HCT116 (cell line): ENCODE measurements around the gene PAX7. TPM values are rescaled to one million over a fixed set of nuclear protein-coding genes. Genes with fewer than 3 reads are reported as not detected.

Experiments used
- ATAC-seq: fragments of 200-7000 bp; cut with Tn5 transposase; 2 replicates; pipeline ENCODE4 v1.9.1; 2020; ENCODE audit warnings: mild to moderate bottlenecking, moderate library complexity
- BruUV-seq: library from RNA; stranded (reverse); fragments of 400-500 nt; replicated peaks from 2 replicates; lab custom pipeline; 2021; lab: Mats Ljungman, UMichigan
- CTCF ChIA-PET: fragments of 300-600 bp; sonication (Branson Sonifier 250); formaldehyde crosslinking; loops from one replicate; lab custom pipeline; 2021; ENCODE audit warnings: antibody characterized with exemption; lab: Charles Lee
- POLR2A ChIA-PET: fragments of 300-600, 350-600 bp; sonication (Branson Sonifier 250); formaldehyde crosslinking; loops from one replicate; lab custom pipeline; 2021; ENCODE audit warnings: antibody characterized with exemption; lab: Charles Lee
- RAD21 ChIA-PET, 2 experiments: fragments of 300-600 bp; sonication (Branson Sonifier 250); formaldehyde crosslinking; loops; one replicate each; lab custom pipeline; 2023; ENCODE audit warnings: low total read pairs in 2 of 2; ENCODE audit not compliant: uncharacterized antibody in 2 of 2, unreplicated experiment in 2 of 2, low non-redundant PET in 1 of 2; lab: Charles Lee
- DNase-seq: peaks from one replicate; pipeline ENCODE4 v3.0.0-alpha.2; 2010; ENCODE audit warnings: low read depth, low spot score
- H2AFZ ChIP-seq: fragments of 200-600 bp; shearing (Covaris generic), sonication (generic); 2 replicates; pipeline ENCODE4 v1.6.1; 2017; ENCODE audit warnings: low read depth, mixed run types, mixed read lengths, antibody characterized with exemption, low read length; ENCODE audit not compliant: poor library complexity, severe bottlenecking
- H3K27ac ChIP-seq: 2 replicates; pipeline ENCODE4 v1.5.1; 2012; ENCODE audit warnings: low read depth, low read length
- H3K27me3 ChIP-seq: fragments of 200-600 bp; sonication (generic); 2 replicates; pipeline ENCODE4 v1.6.1; 2016; ENCODE audit warnings: mixed run types, low read length, mixed read lengths; ENCODE audit not compliant: insufficient read depth
- H3K36me3 ChIP-seq, 2 experiments: fragments of 200-500 bp in 1 of 2; fragments of 200-600 bp in 1 of 2; sonication (Bioruptor generic) in 1 of 2; sonication (generic) in 1 of 2; 2 replicates each; pipeline versions ENCODE4 v1.5.1 to v1.6.1; 2014 to 2016; ENCODE audit warnings: low read length in 2 of 2, inconsistent platforms in 1 of 2, mixed read lengths in 1 of 2, mixed run types in 1 of 2; ENCODE audit not compliant: insufficient read depth in 2 of 2, control insufficient read depth in 1 of 2
- H3K4me1 ChIP-seq, 2 experiments: fragments of 200-600 bp in 1 of 2; sonication (generic) in 1 of 2; 2 replicates each; pipeline versions ENCODE4 v1.5.1 to v1.6.1; 2012 to 2017; ENCODE audit warnings: low read length in 2 of 2, inconsistent platforms in 1 of 2, mild to moderate bottlenecking in 1 of 2, mixed read lengths in 1 of 2, mixed run types in 1 of 2, moderate library complexity in 1 of 2; ENCODE audit not compliant: insufficient read depth in 2 of 2, control insufficient read depth in 1 of 2
- H3K4me2 ChIP-seq: fragments of 200-600 bp; sonication (generic); 2 replicates; pipeline ENCODE4 v1.6.1; 2017; ENCODE audit warnings: mixed run types, low read length, mixed read lengths
- H3K4me3 ChIP-seq, 2 experiments: fragments of 200-600 bp in 1 of 2; sonication (generic) in 1 of 2; replicated peaks in 1 of 2; 2 replicates each; pipeline ENCODE4 v1.5.1; 2011 to 2016; ENCODE audit warnings: low read length in 2 of 2, control low read depth in 1 of 2, low read depth in 1 of 2, mild to moderate bottlenecking in 1 of 2, mixed read lengths in 1 of 2, mixed run types in 1 of 2
- H3K79me2 ChIP-seq: fragments of 200-600 bp; sonication (generic); 2 replicates; pipeline ENCODE4 v1.6.1; 2017; ENCODE audit warnings: mild to moderate bottlenecking, mixed run types, low read length, moderate library complexity, mixed read lengths; ENCODE audit not compliant: insufficient read depth
- H3K9ac ChIP-seq: fragments of 200-600 bp; sonication (generic); 2 replicates; pipeline ENCODE4 v1.6.1; 2016; ENCODE audit warnings: low read length, mixed read lengths
- H3K9me2 ChIP-seq: fragments of 200-600 bp; sonication (generic), shearing (Covaris generic); 2 replicates; pipeline ENCODE4 v1.6.1; 2017; ENCODE audit warnings: mixed run types, mild to moderate bottlenecking, moderate library complexity; ENCODE audit not compliant: insufficient read depth
- H3K9me3 ChIP-seq, 2 experiments: fragments of 200-500 bp in 1 of 2; fragments of 200-600 bp in 1 of 2; sonication (Bioruptor generic) in 1 of 2; sonication (generic) in 1 of 2; 2 replicates each; pipeline ENCODE4 v1.6.1; 2014 to 2017; ENCODE audit warnings: low read length in 2 of 2, mixed read lengths in 2 of 2, inconsistent platforms in 1 of 2, low read depth in 1 of 2, mild to moderate bottlenecking in 1 of 2, mixed run types in 1 of 2, moderate library complexity in 1 of 2; ENCODE audit not compliant: control insufficient read depth in 1 of 2, insufficient read depth in 1 of 2
- H4K20me1 ChIP-seq: fragments of 200-600 bp; sonication (generic), shearing (Covaris generic); 2 replicates; pipeline ENCODE4 v1.6.1; 2017; ENCODE audit warnings: mixed run types, mild to moderate bottlenecking, moderate library complexity; ENCODE audit not compliant: insufficient read depth
- CBX3 ChIP-seq: IDR thresholded peaks from 2 replicates; pipeline ENCODE4 v1.6.1; 2012; ENCODE audit warnings: low read depth
- EGR1 ChIP-seq: IDR thresholded peaks from 2 replicates; pipeline ENCODE4 v1.6.1; 2012; ENCODE audit warnings: low read depth
- ELF1 ChIP-seq: IDR thresholded peaks from 2 replicates; pipeline ENCODE4 v1.6.1; 2012; ENCODE audit warnings: low read depth, borderline replicate concordance
- EZH2 ChIP-seq: fragments of 200-600 bp; sonication (generic); IDR thresholded peaks from 2 replicates; pipeline ENCODE4 v1.6.1; 2017; ENCODE audit warnings: antibody characterized with exemption, mixed run types
- EZH2phosphoT487 ChIP-seq: fragments of 200-600 bp; IDR thresholded peaks from 2 replicates; pipeline ENCODE4 v1.6.1; 2018; ENCODE audit warnings: antibody characterized with exemption, borderline replicate concordance
- JUND ChIP-seq: IDR thresholded peaks from 2 replicates; pipeline ENCODE4 v1.6.1; 2012
- POLR2AphosphoS5 ChIP-seq: IDR thresholded peaks from 2 replicates; pipeline ENCODE4 v1.6.1; 2011; ENCODE audit warnings: mild to moderate bottlenecking, low read depth, low read length, moderate library complexity
- RAD21 ChIP-seq: IDR thresholded peaks from 2 replicates; pipeline ENCODE4 v1.6.1; 2012; ENCODE audit warnings: low read depth, mild to moderate bottlenecking
- SIN3A ChIP-seq: IDR thresholded peaks from 2 replicates; pipeline ENCODE4 v1.6.1; 2012; ENCODE audit warnings: low read depth
- SRF ChIP-seq: IDR thresholded peaks from 2 replicates; pipeline ENCODE4 v1.6.1; 2012; ENCODE audit warnings: low read depth
- TCF7L2 ChIP-seq: IDR thresholded peaks from 2 replicates; pipeline ENCODE4 v1.7.0; 2011; ENCODE audit warnings: borderline replicate concordance, inconsistent platforms; ENCODE audit not compliant: insufficient read depth, insufficient read length; ENCODE audit errors: extremely low read depth
- intact Hi-C: fragments of 100-400 bp; cut with micrococcal nuclease; formaldehyde crosslinking; loops from 2 replicates; pipeline ENCODE4 v1.10.0; 2022
- total RNA-seq: library from RNA; stranded (reverse); gene quantifications from one replicate; pipeline ENCODE4 v1.2.1, GENCODE V29; 2021; ENCODE audit not compliant: unreplicated experiment
- TF ChIP-seq, protein P1 (sequence below), 3 experiments: fragments of 200-600 bp in 1 of 3; sonication (generic) in 1 of 3; IDR thresholded peaks in 2 of 3; conservative IDR thresholded peaks in 1 of 3; 2 replicates each; pipeline ENCODE4 v1.5.1; 2012 to 2017; ENCODE audit warnings: low read depth in 2 of 3, low read length in 2 of 3, antibody characterized with exemption in 1 of 3, borderline replicate concordance in 1 of 3, control low read depth in 1 of 3, mild to moderate bottlenecking in 1 of 3, mixed read lengths in 1 of 3, mixed run types in 1 of 3, moderate library complexity in 1 of 3; ENCODE audit not compliant: insufficient read depth in 1 of 3
- TF ChIP-seq, protein P2 (sequence below): IDR thresholded peaks from 2 replicates; pipeline ENCODE4 v1.6.1; 2012; ENCODE audit warnings: low read depth
- TF ChIP-seq, protein P3 (sequence below): IDR thresholded peaks from 2 replicates; pipeline ENCODE4 v1.6.1; 2011; ENCODE audit warnings: mild to moderate bottlenecking, low read length, moderate library complexity; ENCODE audit not compliant: insufficient replicate concordance; ENCODE audit errors: extremely low read depth

PAX7 gene
- total RNA-seq, 1 experiment from 2014 or later: not detected

DNA sequence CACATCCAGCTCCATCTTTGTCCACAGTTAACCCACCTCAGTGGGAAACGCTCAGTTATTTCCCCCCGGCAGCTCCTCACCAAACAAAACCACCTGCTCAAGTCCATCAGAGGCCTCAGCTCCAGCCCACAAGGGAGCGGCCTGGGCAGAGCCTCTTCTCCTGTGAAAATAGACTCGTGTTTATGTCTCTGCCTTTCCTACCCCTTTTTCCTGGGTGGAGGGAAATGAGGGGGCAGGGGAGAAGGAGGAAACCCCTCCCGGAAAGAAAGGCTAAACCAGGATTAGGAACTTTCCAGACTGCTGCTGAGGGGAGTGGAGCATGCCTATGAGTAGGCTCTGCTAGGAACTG lies 81.6 kb downstream of the PAX7 start:
- H3K9me2 ChIP-seq: no peaks in the 10 kb centered on the region
- DNase-seq (no peak), ATAC-seq (no peak)
- no peaks in the 10 kb centered on the region for H3K36me3 ChIP-seq
- no peaks in the 10 kb centered on the region for H3K27me3 ChIP-seq
- H3K4me1 ChIP-seq: no peaks in the 10 kb centered on the region
- no peak overlapping the region for H3K9ac ChIP-seq
- H3K79me2 ChIP-seq: no peaks in the 10 kb centered on the region
- POLR2A ChIA-PET: no interaction called here
- intact Hi-C loops: no loop called here
- H4K20me1 ChIP-seq: no peaks in the 10 kb centered on the region
- TF ChIP-seq EZH2: no peak
- TF ChIP-seq ELF1: no peak
- TF ChIP-seq, protein P1, sequence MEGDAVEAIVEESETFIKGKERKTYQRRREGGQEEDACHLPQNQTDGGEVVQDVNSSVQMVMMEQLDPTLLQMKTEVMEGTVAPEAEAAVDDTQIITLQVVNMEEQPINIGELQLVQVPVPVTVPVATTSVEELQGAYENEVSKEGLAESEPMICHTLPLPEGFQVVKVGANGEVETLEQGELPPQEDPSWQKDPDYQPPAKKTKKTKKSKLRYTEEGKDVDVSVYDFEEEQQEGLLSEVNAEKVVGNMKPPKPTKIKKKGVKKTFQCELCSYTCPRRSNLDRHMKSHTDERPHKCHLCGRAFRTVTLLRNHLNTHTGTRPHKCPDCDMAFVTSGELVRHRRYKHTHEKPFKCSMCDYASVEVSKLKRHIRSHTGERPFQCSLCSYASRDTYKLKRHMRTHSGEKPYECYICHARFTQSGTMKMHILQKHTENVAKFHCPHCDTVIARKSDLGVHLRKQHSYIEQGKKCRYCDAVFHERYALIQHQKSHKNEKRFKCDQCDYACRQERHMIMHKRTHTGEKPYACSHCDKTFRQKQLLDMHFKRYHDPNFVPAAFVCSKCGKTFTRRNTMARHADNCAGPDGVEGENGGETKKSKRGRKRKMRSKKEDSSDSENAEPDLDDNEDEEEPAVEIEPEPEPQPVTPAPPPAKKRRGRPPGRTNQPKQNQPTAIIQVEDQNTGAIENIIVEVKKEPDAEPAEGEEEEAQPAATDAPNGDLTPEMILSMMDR (IDR thresholded peaks at IDR 0.05 in 2 of 3, conservative IDR thresholded peaks at IDR 0.05 in 1 of 3; ENCODE audit: borderline replicate concordance in 1 of 3, insufficient read depth in 1 of 3, low read depth in 2 of 3, low read length in 2 of 3): no peak
- TF ChIP-seq JUND: no peak
- TF ChIP-seq TCF7L2: no peak
- TF ChIP-seq, protein P2, sequence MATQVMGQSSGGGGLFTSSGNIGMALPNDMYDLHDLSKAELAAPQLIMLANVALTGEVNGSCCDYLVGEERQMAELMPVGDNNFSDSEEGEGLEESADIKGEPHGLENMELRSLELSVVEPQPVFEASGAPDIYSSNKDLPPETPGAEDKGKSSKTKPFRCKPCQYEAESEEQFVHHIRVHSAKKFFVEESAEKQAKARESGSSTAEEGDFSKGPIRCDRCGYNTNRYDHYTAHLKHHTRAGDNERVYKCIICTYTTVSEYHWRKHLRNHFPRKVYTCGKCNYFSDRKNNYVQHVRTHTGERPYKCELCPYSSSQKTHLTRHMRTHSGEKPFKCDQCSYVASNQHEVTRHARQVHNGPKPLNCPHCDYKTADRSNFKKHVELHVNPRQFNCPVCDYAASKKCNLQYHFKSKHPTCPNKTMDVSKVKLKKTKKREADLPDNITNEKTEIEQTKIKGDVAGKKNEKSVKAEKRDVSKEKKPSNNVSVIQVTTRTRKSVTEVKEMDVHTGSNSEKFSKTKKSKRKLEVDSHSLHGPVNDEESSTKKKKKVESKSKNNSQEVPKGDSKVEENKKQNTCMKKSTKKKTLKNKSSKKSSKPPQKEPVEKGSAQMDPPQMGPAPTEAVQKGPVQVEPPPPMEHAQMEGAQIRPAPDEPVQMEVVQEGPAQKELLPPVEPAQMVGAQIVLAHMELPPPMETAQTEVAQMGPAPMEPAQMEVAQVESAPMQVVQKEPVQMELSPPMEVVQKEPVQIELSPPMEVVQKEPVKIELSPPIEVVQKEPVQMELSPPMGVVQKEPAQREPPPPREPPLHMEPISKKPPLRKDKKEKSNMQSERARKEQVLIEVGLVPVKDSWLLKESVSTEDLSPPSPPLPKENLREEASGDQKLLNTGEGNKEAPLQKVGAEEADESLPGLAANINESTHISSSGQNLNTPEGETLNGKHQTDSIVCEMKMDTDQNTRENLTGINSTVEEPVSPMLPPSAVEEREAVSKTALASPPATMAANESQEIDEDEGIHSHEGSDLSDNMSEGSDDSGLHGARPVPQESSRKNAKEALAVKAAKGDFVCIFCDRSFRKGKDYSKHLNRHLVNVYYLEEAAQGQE: no peak
- no peak for TF ChIP-seq POLR2AphosphoS5
- no peak for TF ChIP-seq SRF
- TF ChIP-seq, protein P3, sequence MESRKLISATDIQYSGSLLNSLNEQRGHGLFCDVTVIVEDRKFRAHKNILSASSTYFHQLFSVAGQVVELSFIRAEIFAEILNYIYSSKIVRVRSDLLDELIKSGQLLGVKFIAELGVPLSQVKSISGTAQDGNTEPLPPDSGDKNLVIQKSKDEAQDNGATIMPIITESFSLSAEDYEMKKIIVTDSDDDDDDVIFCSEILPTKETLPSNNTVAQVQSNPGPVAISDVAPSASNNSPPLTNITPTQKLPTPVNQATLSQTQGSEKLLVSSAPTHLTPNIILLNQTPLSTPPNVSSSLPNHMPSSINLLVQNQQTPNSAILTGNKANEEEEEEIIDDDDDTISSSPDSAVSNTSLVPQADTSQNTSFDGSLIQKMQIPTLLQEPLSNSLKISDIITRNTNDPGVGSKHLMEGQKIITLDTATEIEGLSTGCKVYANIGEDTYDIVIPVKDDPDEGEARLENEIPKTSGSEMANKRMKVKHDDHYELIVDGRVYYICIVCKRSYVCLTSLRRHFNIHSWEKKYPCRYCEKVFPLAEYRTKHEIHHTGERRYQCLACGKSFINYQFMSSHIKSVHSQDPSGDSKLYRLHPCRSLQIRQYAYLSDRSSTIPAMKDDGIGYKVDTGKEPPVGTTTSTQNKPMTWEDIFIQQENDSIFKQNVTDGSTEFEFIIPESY: no peak
- no peak for TF ChIP-seq CBX3
- TF ChIP-seq EZH2phosphoT487: no peak
- no peak for TF ChIP-seq EGR1
- no peak for TF ChIP-seq SIN3A
- TF ChIP-seq RAD21: no peak
- TF ChIP-seq, all 23 proteins: peak for 0
- no TSS peak for BruUV-seq
- Histone ChIP-seq H2AFZ (no peak overlapping the region), H3K9me3 (no peaks in the 10 kb centered on the region), H3K4me3 (no peak overlapping the region), H3K27ac (no peak overlapping the region), H3K4me2 (no peak overlapping the region)
- ChIA-PET CTCF (no interaction called here), RAD21 (interaction anchor here in 1 of 2 experiments (0.6 kb wide), 1 partner anchor 199 kb away, joined by 3 read pairs; no protein-coding TSS in a partner anchor)
